GM18858 (cell line): ENCODE data around the gene CACNG7.

Experiments used
- ATAC-seq: cut with Tn5 transposase; IDR thresholded peaks from one replicate; pipeline ENCODE4 v1.9.1; 2021; ENCODE audit not compliant: unreplicated experiment

CACNG7 gene

GRCh38 chr19:53878776-53879139 lies 30.3 kb upstream of the CACNG7 start:
- ATAC-seq: no peak

DNA sequence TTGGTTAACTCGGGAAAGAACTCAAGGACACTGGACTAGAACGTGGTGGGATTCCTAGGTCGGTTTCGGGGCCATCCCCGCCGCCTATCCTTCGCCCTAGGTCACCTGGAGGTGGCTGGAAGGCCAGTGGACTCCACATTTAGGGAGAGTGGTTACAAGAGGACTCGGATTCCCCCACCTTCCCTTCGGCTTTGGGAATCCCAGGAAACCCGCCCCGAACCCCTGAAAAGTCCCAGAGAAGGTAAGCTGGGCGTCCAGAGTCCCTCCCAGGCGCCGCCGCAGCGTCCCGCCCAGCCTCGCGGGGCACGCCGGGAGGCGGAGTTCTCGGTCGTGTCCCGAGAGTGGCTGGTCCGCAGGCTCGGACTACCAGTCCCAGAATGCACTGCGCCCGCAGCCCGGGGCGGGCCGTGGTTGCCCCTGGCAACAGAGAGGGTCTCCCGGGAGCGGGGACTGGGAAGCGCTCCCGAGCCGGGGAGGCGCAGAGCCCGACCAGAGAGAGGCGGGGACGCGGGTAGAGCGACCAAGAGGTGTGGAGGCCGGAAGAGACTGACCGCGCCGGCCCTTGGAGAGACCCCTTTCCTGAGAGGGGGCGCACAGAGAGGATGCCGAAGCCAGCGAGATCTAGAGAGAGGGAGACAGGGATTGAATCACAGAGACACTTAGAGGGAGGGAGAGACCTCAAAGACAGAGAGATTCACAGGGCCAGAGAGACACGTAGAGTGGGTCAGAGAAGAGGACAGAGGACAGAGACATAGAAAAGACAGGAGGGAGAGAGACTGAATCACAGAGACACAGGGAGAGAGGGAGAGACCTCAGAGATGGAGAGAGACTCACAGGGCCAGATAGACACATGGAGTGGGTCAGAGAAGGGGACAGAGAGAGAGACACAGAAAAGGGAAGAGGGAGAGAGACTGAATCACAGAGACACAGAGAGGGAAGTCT lies 29.7 kb upstream of the CACNG7 start:
- ATAC-seq: peak; percentile 79

DNA sequence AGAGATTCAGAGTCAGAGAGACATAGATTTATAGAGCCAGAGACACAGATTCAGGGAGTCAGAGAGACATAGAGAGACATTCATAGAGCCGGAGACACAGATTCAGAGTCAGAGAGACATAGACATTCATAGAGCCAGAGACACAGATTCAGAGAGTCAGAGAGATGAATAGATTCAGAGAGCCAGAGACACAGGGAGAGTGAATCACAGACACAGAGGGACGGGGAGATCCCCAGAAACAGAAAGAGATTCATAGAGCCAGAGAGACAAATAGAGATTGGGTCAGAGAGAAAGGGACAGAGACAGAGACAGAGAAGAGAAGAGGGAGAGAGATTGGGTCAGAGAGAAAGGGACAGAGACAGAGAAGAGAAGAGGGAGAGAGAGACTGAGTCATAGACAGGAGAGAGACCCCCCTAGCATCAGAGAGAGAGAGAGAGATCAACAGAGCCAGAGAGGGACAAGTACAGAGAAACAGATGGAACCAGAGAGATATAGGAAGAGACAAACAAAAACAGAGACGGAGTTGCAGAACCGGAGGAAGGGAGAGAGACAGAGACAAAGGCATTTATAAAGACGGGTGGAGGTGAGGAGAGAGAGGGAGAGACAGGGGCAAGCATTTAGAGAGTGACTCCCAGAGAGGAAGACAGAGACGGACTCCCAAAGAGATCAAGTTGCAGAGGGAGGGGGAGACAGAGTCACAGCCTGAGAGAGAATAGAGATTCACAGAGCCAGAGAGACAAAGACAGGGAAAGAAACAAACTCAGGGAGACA lies 28.2 kb upstream of the CACNG7 start:
- ATAC-seq: no peak

DNA sequence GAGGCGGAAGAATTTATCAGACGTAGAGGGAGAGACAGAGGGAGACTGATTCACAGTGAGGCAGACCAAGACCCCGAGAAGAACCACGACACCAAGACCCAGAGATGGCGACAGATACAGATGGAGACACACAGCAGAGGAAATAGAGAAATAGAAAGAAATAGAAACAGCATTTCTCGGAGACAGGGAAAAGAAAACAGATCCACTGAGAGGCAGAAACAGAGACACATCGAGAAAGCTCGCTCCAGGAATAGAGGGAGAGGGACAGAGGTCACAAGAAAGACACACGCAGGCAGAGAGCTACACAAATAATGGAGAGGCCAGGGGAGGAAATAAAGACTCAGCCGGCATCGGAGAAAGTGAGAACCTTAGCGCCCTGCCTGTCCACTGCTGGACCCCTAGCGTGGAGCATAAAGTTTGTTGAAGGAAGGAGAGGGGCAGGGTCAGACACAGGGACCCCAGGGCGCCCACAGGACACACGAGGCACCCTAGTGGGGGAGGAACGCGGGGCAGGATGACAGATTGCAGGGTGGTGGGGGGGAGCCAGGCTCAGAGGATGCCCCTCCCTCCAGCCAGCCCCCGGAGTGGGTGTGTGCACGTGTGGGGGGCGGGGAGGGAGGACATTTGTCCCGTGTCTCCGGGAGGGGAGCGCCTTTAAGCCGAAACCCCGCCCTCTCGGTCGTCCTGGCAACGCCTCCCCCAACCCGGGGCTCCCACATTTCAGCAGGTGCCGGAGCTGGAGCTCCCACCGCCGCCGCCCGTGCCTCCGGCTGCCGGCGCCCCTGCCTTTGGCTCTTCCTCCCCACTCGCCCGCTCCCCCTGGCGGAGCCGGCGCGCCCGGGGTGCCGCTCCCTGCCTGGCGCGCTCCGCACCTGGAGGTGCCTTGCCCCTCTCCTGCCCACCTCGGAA lies 27.3 kb upstream of the CACNG7 start, which contains the start of gene PRKCG:
Gene PRKCG (plus strand): TSS at position 716 of the 909 bp plus-strand sequence. CDS start 298 bp downstream, outside the sequence.
- no peak for ATAC-seq

DNA sequence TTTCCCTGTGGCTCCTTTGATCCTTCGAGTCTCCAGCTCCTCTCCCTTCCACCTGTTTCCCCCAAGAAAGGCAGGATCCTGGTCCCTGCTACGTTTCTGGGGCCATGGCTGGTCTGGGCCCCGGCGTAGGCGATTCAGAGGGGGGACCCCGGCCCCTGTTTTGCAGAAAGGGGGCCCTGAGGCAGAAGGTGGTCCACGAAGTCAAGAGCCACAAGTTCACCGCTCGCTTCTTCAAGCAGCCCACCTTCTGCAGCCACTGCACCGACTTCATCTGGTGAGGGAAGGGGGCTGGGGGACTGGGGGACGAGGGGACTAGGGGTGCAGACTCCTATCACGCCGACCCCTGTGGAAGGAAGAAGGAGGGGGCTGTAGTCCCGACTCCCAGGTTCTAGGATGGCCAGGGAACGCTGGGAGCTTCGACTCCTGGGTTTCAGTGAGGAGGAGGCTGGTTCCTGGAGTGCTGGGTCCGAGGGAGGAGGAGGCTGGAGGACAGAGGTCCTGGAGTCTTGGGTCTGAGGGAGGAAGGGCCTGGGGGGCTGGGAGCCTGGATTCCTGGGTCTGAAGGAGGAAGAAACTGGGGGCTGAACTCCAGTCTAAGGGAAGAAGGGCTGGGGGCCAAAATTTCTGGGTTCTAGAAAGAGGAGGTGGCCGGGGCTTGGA lies 26.6 kb upstream of the CACNG7 start:
- ATAC-seq: no peak

- no peak for ATAC-seq
These were observed 25.8 kb upstream of the CACNG7 start for GRCh38 chr19:53883231-53883661.

GRCh38 chr19:53883741-53884140 lies 25.3 kb upstream of the CACNG7 start:
- ATAC-seq: no peak

DNA sequence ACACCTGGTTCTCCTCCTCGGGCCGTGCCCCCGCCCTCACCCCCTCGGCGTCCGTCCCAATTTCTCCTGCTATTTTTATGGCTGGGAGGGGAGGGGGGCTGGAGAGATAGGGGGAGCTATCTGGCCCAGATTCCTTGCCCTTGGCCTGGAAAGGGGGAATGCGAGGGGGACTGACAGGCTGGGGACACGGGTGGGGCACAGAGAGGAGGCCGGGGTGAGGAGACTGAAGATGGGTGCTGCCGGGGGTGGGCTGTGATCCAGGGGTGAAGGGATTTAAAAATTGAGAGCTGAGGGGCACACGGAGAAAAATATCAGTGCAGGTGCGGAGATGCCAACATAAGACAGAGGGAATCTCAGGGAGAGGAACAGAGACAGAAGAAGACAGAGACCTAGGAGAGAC lies 24.8 kb upstream of the CACNG7 start:
- ATAC-seq: no peak

GRCh38 chr19:53885036-53885435 lies 24.0 kb upstream of the CACNG7 start:
- ATAC-seq: no peak

- ATAC-seq: no peak
These were observed 16.6 kb upstream of the CACNG7 start for GRCh38 chr19:53892301-53892980.

GRCh38 chr19:53892981-53893325 lies 16.1 kb upstream of the CACNG7 start:
- ATAC-seq: no peak

GRCh38 chr19:53894707-53895106 lies 14.4 kb upstream of the CACNG7 start:
- no peak for ATAC-seq

DNA sequence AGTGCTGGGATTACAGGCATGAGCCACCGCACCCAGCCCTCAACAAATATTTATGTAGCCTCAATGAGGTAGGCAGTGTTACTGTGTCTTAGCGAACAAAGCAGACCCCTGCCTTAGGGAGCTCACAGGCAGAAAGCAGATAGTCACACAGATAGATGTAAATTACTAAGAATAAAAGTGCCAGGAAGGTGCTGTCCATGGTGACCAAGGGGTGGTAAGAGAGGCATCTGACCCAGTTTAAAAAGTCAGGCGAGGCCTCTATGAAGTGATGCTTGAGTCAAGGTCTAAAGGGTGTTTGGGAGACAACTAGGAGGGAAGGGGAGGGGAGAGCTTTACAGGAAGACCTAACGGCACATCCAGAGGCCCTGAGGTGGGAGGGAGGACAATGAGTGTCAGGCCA lies 12.4 kb upstream of the CACNG7 start:
- no peak for ATAC-seq

- no peak for ATAC-seq
These were observed 11.6 kb upstream of the CACNG7 start for GRCh38 chr19:53897459-53897858.

DNA sequence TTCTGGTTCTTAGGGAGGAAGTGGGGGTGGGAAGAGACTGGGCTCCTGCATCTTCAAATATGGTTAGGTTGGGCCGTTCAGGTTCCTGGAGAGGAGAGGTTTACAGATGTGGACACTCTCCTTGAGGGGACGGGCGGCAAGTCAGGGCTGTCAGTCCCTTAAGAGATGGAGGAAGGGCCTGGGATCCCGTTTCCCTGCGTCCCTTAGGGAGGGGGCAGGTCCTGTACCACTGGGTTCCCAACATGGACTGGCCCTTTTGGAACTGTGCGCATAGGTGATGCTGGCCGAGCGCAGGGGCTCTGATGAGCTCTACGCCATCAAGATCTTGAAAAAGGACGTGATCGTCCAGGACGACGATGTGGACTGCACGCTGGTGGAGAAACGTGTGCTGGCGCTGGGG lies 10.9 kb upstream of the CACNG7 start:
- ATAC-seq: no peak

- ATAC-seq: no peak
These were observed 10.3 kb upstream of the CACNG7 start for GRCh38 chr19:53898636-53899341.

DNA sequence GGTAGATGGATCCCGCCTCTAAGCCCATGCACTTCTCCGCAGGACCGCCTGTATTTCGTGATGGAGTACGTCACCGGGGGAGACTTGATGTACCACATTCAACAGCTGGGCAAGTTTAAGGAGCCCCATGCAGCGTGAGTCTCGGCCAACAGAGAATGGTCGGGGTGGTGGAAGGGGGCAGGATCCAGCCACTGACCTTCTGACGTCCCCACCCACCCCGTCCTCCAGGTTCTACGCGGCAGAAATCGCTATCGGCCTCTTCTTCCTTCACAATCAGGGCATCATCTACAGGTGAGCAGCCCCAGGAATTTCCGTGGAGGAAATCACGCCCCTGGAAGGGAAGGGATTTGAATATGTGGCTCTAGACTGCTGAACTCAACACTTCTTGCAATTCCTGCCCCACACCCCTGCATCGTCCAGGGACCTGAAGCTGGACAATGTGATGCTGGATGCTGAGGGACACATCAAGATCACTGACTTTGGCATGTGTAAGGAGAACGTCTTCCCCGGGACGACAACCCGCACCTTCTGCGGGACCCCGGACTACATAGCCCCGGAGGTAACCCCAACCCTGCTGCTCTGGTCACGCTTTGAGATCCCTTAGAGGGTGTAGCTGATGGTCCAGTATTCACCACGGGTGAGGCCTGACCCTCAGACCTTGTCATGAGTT lies 8.8 kb upstream of the CACNG7 start:
- no peak for ATAC-seq

- ATAC-seq: no peak
These were observed 5.9 kb upstream of the CACNG7 start for GRCh38 chr19:53903055-53903680.
